Measurements from ENCODE around the gene KLHL42.
A peak's percentile ranks its signal among the peaks of the same experiment; 100 is the strongest.

Gene KLHL42

DNA sequence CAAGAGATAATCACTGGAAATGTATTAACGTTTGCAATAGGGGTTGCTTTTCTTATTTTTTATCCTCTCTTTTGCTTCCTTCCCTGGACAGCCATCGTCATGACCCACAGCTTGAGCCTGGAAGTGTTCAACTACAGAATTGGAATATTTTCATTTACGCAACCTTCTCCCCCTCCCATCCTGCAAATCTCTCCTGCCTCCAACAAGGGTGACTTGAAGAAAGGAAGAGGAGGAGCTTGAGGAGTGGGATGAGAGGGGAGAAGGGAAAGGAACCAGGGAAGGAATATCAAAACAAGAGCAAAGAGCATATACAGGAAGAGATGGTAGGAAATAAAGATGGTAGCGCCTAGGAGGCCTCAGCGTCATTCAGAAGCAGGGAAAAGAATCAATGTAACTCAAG, 1.6 kb downstream of the KLHL42 start:
- no peak for DNase-seq

DNA sequence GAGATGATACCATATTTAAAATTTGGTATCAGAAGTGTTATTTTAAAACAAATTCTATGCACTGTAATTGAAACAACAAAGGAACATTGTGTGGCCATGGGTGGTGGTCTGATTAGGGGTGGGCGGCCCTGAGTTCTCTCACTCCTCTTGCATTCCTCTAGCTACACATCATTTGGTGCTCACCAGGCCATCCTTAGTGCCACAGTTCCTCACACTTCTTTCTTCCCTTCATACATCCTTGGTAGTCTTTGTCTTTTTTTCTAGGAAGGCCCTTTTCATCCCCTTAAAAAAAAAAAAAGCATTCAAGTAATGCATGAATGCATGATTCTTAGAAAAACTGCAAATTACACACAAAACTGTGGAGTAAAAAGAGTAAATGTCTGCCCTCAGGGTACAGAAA, 2.4 kb downstream of the KLHL42 start:
- DNase-seq = no peak

DNA sequence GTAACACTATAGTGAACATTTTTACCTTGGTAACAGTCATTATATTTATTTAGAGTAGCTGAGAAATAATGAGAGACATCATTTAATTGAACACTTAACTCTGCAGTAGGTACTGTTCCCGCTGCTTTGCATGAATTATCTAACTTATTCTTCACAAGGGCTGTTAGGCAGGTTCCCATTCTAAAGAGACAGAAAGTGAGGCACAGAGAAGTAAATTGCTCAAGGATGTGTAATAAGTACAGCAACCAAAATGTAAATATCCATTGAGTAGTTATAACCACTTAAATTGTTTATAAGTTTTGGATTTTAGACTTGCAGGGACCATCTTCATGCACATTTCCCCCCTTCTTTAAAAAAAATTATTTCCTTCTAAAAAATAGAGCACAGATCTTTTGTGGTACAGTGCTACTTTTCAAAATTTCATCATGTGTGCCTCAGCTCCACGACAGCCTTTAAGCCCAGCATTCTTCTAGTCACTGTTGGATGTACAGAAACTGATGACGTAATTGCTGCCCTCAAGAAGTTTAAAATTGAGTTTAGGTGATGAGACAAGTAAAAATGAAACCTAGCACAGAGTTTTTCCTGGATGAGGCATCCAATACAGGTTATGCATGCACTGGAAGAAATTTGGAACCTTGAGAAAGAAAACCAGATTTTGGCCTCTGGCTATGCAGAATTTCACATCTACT, 6.0 kb downstream of the KLHL42 start:
- no peak for DNase-seq

DNA sequence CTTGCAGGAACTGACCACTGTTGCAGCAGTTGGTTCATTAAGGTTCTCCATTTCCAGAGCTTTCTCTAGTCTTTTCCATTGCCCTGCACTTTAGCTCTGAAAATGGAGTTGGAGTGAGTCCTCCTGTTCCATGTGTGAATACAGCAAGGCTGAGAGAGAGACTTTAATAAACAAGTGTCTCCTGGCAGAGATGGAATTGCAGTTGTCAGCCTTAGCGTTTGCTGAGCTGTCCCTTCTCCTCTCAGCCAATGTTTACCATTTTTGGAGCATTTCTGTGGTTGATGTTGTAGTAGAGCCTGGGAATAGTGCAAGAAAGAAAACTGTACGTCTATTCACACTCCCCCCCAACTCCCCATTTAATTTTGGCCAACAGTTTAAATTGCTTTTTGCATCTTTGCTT, 7.5 kb downstream of the KLHL42 start:
- no peak for DNase-seq

DNA sequence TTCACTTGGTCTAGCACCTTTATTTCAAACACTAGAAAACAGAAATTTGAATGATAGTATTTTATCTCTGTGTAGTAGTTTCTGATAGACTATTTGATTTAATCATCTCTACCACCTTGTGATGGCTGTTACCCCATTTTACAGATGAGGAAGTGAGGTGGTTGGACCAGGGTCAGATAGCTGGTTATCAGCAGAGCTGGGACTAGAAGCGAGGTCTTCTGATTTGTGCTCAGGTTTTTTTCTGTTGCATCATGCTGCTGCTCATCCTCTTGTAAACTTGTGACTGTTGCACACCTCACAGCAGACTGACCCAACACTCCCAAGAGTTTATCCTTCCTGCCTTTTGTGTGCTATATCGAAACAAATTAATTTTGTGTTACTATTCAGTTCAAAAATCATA, 10.1 kb downstream of the KLHL42 start:
- DNase-seq = no peak

DNA sequence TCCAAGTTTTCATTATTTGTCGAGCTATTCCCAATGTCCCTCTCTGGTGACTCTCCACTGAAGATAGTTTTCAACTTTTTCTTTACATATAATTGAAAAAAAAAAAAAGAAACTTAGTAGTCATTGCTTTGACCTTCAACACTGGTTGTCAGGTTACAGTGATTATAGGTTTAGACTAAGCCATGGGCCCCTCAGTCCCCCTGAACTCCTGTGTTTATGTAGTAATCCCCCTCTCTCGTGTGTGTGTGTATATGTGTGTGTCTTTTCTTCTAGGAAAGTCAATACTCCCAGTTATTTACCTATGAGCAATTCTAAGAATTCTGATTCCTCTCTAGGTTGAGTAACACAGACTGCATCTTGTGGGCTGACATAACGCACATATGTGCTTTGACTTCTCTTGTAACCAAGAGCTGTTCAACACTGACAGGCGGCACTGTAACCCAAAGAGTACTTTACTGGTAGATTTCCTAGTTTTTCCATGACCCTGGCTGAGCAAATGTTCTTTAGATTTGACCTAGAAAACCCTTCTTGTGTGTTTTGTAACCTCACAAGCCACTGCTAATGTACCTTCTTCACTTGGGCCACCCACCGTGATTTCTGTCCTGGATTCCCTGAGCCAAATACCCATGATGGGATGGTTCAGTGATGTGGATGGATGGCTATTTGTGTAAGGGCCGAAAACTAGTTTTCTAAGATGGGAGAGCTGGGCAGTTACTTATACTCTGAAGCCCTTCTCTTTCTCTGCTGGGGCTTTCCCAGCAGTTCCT, 15.0 kb downstream of the KLHL42 start:
- DNase-seq = no peak

DNA sequence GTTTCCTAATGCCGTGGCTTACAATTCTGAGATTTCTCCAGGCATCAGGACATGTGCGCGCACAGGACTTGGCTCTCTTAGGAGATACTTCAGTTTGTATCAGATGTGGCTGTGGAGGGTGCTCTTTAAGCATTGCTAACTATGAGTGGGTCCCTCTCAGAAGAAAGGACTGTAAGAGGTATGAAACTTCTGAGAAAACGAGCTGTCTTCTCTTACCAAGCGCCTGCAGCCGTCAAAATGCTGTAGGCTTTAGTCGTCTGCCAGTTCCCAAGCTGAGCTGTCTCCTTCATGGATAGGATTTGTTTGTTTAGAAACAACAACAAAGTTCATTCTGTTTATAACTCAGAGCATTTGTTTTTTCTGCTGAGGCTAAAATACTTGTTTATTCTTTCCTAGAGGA, 16.1 kb downstream of the KLHL42 start:
- no peak for DNase-seq

DNA sequence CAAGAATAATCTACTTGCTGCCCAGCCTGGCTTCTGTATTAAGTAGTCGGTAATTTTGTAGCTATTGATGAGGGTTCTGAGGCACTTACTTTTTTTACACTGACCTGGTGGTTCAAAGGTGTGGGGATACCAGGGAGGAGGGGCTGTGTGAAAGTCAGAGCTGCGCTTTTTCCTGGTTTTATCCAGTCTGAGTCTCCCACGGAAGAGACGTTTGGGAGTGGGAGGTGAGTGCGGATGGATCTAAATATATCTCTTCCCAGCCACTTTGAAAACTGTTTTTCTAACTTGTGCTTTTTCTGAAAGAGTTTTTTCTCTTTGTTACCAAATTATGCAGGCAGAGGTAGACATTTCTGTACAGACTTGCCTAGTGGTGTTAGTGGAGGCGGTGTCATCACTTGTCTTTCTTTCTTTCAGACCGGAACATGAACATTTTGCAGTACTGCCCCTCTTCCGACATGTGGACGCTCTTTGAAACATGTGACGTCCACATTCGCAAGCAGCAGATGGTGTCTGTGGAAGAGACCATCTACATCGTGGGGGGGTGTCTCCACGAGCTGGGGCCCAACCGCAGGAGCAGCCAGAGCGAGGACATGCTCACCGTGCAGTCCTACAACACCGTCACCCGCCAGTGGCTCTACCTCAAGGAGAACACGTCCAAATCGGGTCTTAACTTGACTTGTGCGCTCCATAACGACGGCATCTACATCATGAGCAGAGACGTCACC, 17.4 kb downstream of the KLHL42 start:
- DNase-seq = no peak

DNA sequence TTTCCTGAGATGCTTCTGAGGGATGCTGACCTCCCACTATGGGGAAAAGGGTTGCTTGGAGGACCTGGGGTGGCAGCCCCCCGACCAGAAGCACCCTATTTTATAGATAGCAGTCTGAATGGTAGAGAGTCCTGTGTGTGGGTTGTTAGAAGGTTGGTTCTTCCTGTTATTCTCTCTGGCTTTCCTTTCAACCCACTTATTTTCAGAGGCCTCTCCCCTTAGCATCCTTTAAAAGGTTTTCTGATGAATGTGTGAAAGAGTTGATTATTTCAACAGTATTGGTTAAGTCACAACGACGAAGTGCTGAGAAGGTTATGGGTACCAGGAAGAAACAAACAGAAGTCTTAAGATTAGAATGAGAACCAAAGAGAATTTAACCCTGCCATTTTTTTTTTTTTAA, 20.8 kb downstream of the KLHL42 start:
- DNase-seq = no peak

DNA sequence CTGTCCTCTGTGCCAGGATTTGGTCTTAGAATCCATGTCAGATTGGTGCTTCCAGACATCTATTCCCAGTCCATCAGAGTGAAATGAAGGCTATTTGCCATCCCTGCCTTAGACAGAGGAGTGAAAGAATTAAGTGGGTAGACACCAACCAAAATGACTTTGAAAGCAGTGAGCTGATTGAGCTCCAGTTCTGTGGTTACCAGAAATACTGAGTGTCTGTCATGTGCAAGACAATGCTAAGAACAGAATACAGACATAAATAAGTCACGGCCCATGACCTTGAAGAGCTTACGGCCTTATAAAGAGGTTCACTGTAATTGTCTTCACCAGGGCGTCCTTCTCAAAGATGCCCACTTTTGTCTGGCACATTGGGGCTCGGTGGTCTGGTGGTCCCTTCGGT, 21.6 kb downstream of the KLHL42 start:
- no peak for DNase-seq

DNA sequence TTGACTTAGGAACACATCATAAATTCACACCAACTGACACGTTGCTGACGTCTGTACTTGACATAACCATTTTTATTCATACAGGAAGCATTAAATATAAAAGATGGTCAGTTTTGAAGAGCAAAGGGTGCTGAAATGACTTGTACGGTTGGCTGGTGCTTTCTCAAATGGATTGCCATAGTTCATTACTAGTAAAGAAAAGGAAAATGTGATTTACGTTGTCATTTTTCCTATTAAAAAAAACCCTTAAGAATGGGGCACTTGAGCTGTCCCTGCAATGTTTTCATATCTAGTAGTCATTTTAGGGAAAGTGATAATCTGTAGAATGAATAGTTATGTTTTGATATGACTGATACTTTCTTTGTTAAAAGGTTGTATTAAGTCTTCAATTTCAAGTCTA, 22.5 kb downstream of the KLHL42 start:
- no peak for DNase-seq

DNA sequence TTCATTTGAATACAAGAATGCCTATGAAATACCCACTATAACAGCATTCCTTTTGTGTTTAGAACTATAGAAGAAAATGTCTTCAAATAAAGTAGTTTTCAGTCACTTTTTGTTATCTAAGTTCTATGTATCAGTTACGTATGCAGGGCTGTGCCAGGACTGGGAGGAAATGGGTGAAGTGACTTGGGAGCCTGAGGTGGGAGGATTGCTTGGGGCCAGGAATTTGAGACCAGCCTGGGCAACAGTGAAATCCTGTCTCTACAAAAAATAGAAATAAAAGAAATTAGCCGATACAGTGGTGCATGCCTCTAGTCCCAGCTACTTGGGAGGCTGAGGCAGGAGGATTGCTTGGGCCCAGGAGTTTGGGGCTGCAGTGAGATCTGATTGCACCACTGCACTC, 22.9 kb downstream of the KLHL42 start:
- DNase-seq = no peak

DNA sequence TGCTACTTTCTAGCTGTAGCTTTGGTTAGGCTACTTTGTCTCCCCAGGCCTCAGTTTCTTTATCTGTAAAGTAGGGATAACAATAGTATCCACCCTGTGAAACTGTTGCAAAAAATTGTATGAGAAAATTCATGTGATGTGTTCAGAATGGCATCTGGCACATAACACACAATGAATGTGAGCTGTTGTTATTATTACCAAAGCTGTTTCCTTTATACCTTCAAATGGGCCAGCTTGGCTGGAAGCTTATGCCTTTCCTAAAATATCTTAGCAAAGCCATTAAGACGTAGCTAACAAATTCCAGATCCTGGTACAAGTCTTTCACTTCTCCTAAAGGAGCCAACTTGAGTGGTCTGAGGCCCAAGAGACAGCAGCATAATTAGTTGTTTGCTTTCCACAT, 25.2 kb downstream of the KLHL42 start:
- no peak for DNase-seq

DNA sequence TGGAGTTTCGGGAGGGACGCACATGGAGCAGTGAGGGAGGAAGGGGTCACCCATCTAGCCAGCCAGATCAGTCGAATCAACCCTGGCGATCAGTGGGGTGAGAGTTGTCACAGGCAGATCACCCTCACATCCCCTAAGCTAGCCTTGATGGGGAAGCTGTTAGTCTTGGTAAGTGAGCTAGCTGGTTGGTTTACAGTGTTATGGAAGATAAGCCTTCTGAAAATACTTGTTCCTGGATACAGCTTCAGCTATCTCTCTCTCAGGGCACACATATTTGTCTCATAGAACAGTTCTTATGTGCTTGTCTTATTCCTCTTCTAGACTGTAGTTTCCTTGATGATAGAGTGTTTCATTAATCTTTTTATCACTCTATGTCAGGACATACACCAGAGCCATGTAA, 26.2 kb downstream of the KLHL42 start:
- no peak for DNase-seq

DNA sequence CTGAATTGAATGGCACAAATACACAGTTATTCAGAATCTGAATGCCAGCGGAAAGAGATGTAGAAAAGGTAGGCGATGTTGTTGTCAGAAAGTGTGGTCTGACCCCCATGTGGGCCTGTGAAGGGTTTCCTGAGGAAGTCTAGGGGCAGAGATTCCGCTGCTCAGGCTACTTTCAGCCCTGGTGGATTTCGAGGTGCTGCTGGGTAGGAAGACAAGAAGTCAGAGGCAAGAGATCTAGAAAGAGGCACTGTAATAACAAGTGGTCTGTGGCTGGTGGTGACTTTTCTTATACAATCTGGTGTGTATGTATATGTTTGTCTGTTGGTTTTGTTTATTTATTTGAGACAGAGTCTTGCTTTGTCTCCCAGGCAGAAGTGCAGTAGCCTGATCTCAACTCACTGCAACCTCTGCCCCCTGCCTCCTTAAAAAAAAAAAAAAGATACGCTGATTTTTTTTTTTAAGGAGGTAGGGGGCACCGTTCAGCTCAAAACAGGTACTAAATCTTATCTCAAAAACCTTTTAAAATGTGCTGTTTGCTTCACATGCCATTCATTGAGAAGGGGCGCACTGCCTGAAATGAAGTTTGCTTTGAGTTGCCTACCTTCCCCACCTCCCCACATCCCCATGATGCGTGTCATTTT, 27.1 kb downstream of the KLHL42 start:
- DNase-seq = peak; percentile 28

DNA sequence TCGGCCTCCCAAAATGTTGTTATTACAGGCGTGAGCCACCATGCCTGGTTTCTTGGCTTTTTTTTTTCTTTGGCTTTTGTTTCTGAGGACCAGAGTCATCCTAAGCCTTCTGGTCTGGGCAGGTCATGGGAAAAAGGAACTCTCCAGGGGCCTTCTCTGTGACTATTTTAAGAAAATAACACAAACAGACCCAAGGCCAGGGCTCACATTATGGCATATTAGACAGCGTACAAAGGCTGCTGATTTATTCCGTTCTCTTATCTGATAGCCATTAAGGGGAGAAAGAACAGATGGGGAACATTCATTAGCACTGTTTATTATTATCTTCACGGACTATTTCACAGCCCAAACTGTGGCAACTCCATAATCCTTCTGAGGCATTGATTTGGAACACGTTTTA, 28.8 kb downstream of the KLHL42 start:
- DNase-seq = no peak

DNA sequence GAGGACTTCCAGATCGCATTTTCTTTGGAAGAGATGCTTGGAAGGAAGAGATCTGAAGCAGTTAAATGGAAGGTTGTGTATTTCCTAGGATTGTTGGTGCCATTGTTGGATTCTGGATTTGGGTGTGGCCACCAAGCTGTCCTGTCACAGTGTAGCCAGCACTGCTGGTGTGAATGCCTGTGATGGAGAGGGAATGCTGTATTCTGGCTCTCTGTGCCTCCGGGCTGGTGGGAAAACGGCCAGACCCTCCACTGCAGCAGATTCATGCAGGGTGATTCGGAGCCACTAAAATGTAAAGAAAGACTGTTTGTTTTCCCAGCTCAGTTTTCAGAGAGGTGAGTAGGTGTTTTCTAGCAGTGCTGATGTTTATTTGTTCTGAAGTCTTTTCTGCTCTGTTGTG, 30.7 kb downstream of the KLHL42 start:
- DNase-seq = no peak

DNA sequence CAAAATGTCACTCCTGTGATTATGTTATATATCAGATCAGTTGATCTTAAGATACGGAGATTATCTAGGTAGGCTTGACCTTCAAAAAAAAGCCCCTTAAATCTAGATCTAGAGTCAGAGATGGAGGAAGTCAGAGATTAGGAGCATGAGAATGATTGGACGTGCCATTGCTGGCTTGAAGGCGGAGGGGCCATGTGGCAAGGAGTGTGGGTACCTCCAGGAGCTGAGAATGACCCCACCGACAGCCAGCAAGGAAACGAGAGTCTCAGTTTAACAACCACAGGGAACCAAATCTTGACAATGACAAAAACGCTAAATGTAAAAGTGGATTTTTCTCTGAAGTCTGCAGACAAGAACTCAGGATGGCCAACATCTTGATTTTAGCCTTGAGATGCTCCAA, 32.5 kb downstream of the KLHL42 start:
- DNase-seq = no peak

DNA sequence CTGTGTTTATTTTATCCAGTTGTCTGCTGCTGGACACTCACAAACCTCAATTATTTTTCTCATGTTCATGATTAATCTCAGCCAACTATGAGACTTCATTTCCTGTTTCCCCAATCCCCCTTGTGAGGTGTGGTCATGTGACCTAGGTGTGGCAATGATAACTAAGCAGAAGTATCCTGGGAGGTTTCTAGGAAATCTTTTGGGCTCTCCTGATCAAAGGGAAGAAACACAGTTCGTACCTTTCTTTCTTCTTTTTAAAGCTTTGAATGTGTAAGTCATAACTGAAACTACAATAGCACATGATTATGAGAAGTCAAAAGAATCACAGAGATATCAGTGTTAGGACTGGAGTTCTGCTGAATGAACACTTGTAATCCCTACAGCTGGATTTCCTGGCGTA, 34.4 kb downstream of the KLHL42 start:
- DNase-seq = no peak

DNA sequence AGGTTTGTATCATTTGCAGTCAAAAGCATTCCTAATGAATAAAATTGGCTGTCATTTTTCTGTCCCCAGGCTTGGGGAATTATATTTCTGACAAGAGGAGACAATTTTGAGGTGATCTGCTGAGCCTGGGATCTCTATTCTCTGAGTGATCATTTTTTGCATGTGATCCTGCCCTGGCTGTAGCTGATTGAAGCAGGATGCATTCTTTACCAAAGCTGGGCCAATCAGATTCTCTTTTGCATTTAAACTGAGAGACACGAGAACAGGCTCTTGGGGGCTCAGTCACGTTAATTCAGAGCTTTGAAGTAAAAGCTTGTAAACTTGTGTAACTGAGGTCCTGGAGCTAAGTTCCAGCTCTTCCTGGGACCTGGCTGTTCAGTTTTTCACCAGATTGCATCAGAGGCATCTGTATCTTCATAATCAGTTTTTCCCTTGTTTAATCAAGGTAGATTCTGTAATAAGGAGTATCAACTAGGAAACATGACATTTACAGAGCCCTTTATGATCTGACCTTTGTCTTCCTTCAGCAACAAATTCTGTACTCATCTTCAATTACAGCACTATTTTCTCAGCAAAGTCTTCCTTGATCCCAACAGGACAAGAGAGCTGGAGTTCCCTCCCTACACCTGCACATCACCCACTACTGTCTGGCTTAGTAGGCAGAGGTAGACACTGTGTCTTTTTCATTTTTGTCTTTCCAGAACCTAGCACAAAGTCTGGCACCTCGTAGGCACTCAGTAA, 35.0 kb downstream of the KLHL42 start:
- DNase-seq = no peak

DNA sequence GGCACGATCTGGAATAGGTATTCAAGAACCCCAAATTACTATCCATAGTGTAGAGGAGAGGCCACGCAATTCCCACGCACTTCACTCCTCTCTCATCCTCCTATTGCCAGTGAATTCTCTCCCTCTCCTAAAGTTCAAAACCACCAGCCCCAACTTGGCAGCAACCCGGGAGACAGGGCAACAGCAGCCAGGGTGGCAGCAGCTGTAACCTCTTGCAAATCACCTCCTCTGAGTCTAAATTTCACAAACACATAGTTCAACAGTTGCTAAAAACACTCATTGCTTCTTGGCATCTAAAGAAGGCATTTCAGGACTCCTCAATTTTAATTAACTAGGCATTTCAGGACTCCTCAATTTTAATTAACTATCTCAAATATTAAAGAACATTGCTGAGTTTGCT, 37.7 kb downstream of the KLHL42 start:
- DNase-seq = no peak

DNA sequence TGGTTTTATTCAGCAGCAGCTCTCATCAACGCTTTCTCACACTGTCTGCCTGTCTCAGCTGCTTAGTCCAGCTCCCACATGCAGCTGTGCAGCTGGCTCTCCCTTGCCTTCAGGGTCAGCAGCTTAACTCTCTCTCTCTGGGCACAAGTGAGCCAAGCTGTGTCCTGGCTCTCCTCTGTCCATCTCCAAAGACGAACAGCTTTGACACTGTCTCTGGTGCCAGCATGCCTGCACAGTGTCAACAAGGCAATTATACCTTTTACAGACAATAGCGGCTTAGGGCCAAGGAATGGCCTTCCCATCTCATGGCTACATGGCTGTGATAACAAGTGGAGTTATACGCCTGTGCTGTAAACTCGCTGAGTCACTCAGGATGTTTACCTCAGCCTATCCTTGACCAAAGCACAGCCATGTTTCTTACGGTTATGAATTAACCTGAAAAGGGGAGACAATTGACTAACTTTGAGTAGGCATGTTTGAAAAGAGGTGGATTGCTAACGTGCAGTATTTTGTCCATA, 38.4 kb downstream of the KLHL42 start:
- no peak for DNase-seq

DNA sequence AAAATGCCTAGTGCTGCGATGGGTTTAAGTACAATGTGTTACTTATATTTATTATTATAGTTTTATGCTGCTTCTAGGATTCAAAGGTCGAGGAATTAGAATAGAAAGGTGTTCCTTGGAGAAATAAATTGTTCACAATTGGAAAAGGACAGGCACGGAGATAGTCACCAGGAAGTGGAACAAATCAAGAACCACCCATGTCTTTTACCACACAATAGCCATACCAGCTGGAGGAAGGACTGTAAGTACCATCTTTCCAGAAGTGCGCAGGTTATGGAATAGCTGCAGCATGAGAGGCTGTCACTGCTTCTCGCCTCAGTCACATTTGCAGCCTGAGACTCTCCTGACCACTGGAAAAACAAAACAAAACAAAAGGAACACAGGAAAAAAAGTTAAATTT, 40.5 kb downstream of the KLHL42 start:
- DNase-seq = no peak

Data from central memory CD4-positive, alpha-beta T cell (primary cell).